Fibroblast of skin of right biceps (primary cell): ENCODE data around the gene LRP1B.
A peak's percentile ranks its signal among the peaks of the same experiment; 100 is the strongest.

Source experiments
- DNase-seq: peaks from one replicate; pipeline ENCODE4 v3.0.0-alpha.2; 2013

The LRP1B gene

GRCh38 chr2:140873915-140874531 is 1256.8 kb downstream of the LRP1B start:
- no peak for DNase-seq

GRCh38 chr2:140869925-140870324 is 1260.9 kb downstream of the LRP1B start:
- DNase-seq, result no peak

GRCh38 chr2:140869107-140869506 is 1261.7 kb downstream of the LRP1B start:
- DNase-seq, result no peak

GRCh38 chr2:140865837-140866236 is 1265.0 kb downstream of the LRP1B start:
- no peak for DNase-seq

- peak; percentile 61 for DNase-seq
Observed at GRCh38 chr2:140863713-140864112, 1267.1 kb downstream of the LRP1B start.

GRCh38 chr2:140862181-140862580 is 1268.6 kb downstream of the LRP1B start:
- no peak for DNase-seq

GRCh38 chr2:140861666-140862065 is 1269.2 kb downstream of the LRP1B start:
- no peak for DNase-seq

- no peak for DNase-seq
Observed at GRCh38 chr2:140855471-140855870, 1275.3 kb downstream of the LRP1B start.

- DNase-seq, result peak; percentile 4
Observed at GRCh38 chr2:140851258-140851981, 1279.4 kb downstream of the LRP1B start.

GRCh38 chr2:140843186-140843585 is 1287.6 kb downstream of the LRP1B start:
- DNase-seq, result no peak

- no peak for DNase-seq
Observed at GRCh38 chr2:140842110-140842509, 1288.7 kb downstream of the LRP1B start.

- no peak for DNase-seq
Observed at GRCh38 chr2:140841141-140841540, 1289.7 kb downstream of the LRP1B start.

GRCh38 chr2:140836826-140837225 is 1294.0 kb downstream of the LRP1B start:
- DNase-seq, result no peak

- DNase-seq, result no peak
Observed at GRCh38 chr2:140835079-140835478, 1295.7 kb downstream of the LRP1B start.

GRCh38 chr2:140814141-140814540 is 1316.7 kb downstream of the LRP1B start:
- DNase-seq, result no peak

GRCh38 chr2:140808820-140809219 is 1322.0 kb downstream of the LRP1B start:
- no peak for DNase-seq

GRCh38 chr2:140808211-140808610 is 1322.6 kb downstream of the LRP1B start:
- no peak for DNase-seq

GRCh38 chr2:140804700-140805260 is 1326.0 kb downstream of the LRP1B start:
- no peak for DNase-seq

- DNase-seq, result no peak
Observed at GRCh38 chr2:140801311-140801710, 1329.5 kb downstream of the LRP1B start.

GRCh38 chr2:140797718-140798117 is 1333.1 kb downstream of the LRP1B start:
- no peak for DNase-seq

GRCh38 chr2:140791802-140792201 is 1339.0 kb downstream of the LRP1B start:
- no peak for DNase-seq

- DNase-seq, result no peak
Observed at GRCh38 chr2:140786585-140786984, 1344.2 kb downstream of the LRP1B start.

GRCh38 chr2:140775411-140775810 is 1355.4 kb downstream of the LRP1B start:
- DNase-seq, result no peak

GRCh38 chr2:140770645-140771044 is 1360.2 kb downstream of the LRP1B start:
- DNase-seq, result no peak
